GM11168 (cell line): ENCODE measurements around the gene FNBP1L.

Experiments used
- in situ Hi-C: fragments of 300-500 bp; cut with MboI; formaldehyde crosslinking; loops from one replicate; pipeline ENCODE4 v1.12.0; 2022; ENCODE audit warnings: low sequenced_read_pairs; ENCODE audit not compliant: unreplicated experiment

FNBP1L gene

GRCh38 chr1:93602101-93602500, 154.2 kb downstream of the FNBP1L start:
- in situ Hi-C loops: loop anchor here (10.0 kb wide), 1 partner anchor 147 kb away; no protein-coding TSS in a partner anchor

- in situ Hi-C loops: loop anchor here (10.0 kb wide), 1 partner anchor 148 kb away; no protein-coding TSS in a partner anchor
Observed at GRCh38 chr1:93603106-93603505, 155.2 kb downstream of the FNBP1L start.

GRCh38 chr1:93603601-93604000, 155.7 kb downstream of the FNBP1L start:
- in situ Hi-C loops: loop anchor here (10.0 kb wide), 1 partner anchor 149 kb away; no protein-coding TSS in a partner anchor
